NCI-H526 (cell line): ENCODE data around the gene TBL1XR1.

Experiments used
- DNase-seq, 2 experiments: peaks; one replicate each; lab custom pipeline; 2025; lab: John Stamatoyannopoulos, UW

Gene TBL1XR1

DNA sequence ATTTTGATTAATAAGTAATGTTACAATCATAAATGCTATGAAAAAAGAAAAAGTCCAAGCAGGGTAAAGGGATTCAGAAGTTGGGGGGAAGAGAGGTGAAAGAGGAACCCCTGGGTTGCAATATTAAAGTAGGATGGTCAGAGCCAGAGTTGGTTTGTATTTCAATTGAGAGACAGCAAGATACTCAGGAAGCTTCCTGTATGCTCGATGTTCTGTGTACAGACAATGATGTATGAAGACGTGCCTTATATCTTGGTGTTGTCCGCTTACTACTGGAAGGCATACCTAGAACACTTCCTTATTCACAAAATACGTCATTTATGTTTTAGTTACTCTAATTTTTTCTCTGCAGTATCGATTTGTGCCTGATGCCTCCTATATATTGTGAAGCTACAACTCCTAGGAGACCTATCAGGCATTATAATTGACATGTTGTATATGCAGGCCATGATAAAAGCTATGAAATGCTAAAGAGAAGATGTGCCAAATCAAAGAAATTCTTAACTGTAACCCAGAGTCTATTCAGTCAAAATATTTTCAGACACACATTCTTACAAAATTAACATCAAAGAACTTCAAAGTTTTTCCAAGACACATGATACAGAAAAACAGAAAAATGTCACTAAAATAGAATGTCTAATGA lies 87.5 kb downstream of the TBL1XR1 start:
- no peak for DNase-seq

DNA sequence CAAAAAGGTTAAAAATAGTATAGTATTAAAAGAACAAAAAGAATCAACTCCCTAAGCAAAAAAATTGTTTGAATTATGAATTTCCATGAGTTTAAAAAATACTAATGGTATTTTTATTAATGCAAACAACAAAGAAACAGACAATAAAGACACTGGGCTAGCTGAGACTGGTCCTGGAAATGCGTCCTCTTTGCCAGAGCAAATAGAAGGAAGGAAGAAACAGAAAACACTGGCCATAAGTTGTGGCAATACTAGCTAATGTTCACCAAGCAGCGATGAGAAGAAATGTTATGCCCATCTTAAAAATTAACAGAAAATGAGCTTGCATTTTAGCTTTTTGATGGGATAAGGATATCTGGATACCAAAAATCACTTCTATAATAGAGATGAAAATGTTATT lies 88.6 kb downstream of the TBL1XR1 start:
- no peak for DNase-seq

DNA sequence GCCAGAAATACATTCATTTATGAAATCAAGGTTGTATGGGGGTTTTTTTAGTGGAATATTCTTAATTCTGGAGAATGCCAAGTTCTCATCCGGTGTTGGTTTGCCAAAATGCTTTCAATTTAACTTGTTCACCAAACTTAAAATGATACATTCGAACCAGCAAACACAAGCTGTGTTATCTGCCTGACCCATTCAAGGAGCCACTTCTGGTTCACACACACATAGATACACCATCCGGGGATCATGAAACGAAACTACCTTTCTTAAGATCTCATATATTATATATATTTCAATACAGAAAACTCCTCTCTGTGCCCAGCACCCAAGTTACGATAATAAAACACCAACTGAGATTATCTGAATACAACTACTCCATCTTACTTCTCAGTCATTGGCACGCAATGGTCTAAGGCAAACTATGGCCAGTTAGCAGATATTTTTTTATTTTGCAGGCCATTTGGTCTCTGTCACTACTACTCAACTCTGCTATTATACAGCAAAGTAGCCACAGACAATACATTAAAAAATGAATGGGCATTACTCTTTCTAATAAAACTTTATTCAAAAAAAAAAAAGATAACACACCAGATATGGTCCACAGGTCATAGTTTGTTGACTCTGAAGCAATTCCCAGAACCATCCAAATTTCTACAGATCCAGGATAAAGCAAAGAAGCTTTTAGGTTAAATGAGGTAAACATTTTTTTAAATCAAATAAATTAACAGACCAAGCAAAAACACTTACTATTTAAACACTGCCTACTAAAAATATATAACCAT lies 89.6 kb downstream of the TBL1XR1 start:
- DNase-seq: no peak

- DNase-seq: no peak
These were observed 90.7 kb downstream of the TBL1XR1 start for GRCh38 chr3:177106594-177106993.

GRCh38 chr3:177106184-177106583 lies 91.1 kb downstream of the TBL1XR1 start:
- DNase-seq: peak in 1 of 2 experiments; percentile 13

- DNase-seq: no peak
These were observed 91.7 kb downstream of the TBL1XR1 start for GRCh38 chr3:177105623-177106022.

DNA sequence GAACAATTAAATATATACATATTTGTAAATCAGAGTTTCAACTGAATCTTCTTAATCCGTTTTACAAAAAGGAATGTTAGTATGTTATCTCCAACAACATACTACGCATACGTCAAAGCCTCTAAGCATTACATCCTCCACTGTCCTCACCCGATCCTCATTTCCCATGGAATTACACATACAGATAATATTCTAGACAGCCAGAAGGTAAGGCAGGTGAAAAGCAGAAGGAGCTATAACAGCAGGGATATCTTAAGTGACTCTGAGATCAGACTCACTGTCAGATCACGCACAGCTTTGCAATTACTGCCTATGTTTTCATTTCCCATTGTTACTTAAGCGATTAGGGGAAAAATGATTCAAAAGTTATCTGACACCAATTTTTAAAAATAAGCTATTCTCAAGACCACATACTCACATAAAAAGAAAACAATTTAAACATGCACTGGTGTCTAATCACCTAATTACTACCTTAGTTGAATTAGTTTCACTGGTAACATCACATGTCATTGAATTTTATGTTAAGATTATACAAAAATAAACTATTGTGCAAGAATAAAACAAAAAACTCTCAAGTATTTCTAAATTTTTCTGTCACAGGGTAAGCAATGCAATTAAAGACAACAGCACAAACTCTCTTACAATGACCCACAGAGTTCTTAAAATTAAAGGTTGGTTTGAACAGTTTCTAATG lies 92.8 kb downstream of the TBL1XR1 start:
- no peak for DNase-seq

DNA sequence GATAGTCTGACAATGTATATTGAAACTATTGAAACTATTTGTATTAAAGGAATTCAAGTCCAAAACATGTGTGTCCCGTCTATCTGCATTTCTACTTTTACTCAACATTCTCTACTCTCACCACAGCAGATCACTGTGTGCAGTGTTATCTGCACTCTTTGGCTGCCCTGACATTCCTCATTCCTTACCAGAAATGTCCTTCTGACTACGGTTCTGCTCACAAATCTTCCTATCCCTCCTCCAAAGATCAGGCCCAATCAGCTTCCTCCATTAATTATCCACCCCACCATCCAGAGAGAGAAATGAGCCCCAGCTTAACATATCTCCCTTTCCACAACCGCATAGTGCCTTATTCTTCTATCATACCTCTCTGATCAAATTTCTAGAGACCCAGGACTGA lies 94.7 kb downstream of the TBL1XR1 start:
- DNase-seq: no peak

DNA sequence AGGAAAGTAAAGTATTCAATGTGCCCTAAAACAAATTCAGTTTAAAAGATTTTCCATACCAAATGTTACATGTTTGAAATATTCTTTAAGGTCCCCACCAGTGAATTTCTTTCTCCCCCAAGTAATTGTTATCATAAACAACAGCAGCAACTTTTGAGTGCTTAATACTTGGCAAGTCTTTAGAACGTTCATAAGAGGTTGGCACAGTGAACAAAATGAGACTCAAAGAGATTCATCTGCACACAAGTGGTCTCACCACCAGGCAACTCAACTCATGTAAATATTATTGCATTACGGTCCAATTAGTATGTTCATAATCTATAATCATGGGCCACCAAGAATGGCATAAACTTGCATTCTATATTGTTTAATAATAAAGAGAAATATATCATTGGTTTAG lies 98.7 kb downstream of the TBL1XR1 start:
- no peak for DNase-seq

DNA sequence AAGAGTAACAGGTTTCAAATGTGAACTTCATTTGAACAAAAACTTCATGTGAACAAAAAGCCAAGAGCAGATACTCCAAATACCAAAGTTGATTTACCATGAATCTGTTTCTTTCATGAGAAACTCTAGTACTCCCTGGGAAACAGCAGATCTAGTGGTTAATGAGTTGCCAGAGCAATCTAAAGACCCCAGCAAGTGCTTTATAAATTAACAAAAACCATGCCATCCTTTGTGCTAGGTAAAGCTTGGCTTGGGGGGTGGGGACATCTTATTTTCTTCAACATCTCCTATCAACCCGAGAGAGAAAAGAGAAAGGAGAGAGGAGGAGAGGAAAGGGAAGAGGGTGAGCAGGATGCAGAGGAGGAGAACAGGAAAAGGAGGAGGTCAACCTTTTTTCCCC lies 100.7 kb downstream of the TBL1XR1 start:
- DNase-seq: no peak

DNA sequence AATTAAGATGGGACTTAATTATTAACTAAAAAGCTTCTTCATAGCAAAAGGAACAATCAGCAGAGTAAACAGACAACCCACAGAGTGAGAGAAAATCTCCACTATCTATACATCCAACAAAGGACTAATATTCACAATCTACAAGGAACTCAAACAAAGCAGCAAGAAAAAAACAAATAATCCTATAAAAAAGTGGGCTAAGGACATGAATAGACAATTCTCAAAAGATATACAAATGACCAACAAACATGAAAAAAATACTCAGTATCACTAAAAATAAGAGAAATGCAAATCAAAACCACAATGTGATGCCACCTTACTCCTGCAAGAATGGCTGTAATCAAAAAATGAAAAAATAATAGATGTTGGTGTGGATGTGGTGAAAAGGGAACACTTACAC lies 103.3 kb downstream of the TBL1XR1 start:
- no peak for DNase-seq

DNA sequence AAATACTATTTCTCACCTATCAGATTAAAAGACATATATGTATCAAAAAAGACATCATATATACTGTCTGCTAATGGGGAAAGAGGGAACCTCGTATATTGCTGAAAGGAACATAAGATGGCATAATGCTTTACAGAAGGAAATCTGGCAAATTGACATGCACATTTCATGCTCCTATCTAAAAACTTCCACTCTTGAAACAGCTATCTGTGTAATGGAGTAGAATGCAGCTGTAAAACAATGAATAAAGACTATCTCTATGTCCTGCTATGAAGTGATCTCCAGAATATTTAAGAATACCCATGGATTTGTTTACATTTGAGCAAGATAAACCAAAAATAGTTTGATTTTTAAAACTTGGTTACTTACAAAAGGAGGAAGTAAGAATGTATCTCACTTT lies 107.4 kb downstream of the TBL1XR1 start:
- DNase-seq: no peak

GRCh38 chr3:177089110-177089509 lies 108.2 kb downstream of the TBL1XR1 start:
- DNase-seq: no peak

- DNase-seq: no peak
These were observed 111.5 kb downstream of the TBL1XR1 start for GRCh38 chr3:177085794-177086193.

- DNase-seq: no peak
These were observed 112.7 kb downstream of the TBL1XR1 start for GRCh38 chr3:177084616-177085015.

- no peak for DNase-seq
These were observed 117.2 kb downstream of the TBL1XR1 start for GRCh38 chr3:177080122-177080521.

DNA sequence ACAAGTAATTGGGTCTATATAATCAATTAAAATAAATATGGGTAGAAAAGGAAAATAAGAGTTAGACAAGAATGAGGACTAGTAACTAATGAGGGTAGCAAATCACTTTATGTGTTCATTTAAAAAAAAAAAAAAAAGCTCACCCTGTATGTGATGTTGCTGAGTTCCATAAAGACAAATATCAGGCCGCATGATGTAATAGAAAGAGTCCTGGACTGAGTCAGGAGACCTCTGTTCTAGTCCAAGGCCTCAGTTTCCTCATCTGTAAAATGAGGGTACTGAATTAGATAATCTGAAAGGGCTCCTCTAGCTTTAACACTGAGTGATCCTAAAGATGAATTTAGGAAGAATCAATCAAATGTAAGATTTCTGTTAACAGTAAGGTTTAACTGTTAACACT lies 117.6 kb downstream of the TBL1XR1 start:
- DNase-seq: no peak

DNA sequence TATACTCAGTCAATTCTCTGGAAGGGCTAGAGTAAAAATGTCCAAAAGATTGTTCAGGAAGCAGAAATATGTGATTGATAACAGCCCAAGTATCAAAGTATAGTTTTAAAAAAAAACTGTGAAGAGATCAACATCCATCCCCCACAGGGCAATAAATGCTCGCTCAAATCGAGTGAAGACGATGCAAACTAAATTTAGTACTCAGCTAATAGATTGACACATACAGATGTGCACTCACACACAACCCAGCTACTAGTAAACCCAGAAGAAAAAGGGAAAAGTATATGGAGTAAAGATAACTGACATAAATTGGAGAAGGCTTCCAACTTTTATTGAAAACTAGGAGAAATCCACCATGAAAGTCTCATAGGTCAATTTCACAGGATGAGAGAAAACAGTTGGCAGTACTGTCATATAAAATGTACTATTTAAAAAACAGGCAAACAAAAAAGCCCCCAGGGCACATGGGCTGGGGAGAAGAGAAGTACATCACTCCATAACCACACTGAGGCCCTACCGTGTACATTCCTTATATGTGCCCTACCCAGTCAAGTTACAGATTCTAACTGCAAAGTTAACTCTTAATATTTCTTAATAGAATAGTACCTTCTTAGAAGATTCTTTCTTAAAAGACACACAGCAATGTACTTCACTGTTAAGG lies 125.7 kb downstream of the TBL1XR1 start:
- no peak for DNase-seq

- DNase-seq: no peak
These were observed 127.6 kb downstream of the TBL1XR1 start for GRCh38 chr3:177069514-177070329.

DNA sequence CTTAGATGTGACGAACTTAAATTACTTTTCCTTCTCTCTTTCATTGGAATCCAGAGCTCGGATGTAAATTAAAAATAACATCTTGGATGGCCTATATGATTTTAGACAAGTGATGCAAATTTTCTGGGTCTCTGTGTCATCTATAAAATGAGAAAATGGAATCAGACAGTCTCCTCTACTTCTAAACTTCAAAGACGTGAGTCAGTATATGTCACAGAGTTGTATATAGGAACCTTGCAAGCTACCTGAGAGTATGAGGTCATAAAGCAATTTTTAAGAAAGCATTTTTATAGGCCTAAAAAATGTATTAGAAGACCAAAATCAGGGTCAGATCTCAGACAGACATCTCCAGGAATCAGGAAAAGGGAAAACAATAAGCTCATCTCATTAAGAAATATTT lies 128.3 kb downstream of the TBL1XR1 start:
- DNase-seq: no peak

- DNase-seq: no peak
These were observed 131.2 kb downstream of the TBL1XR1 start for GRCh38 chr3:177066068-177066467.
